Heart left ventricle (tissue), 16 donors: ENCODE results near the gene PARP15. TPM values are rescaled to one million over a fixed set of nuclear protein-coding genes. Genes with fewer than 3 reads are reported as not detected.
A peak's percentile ranks its signal among the peaks of the same experiment; 100 is the strongest.

Experiments
- ATAC-seq, 4 donors: fragments of 200-7000 bp; cut with Tn5 transposase; one replicate each; pipeline ENCODE4 v1.9.1; 2020 to 2022; ENCODE audit warnings: moderate library complexity in 4 of 4, mild to moderate bottlenecking in 3 of 4, moderate number of reproducible peaks in 1 of 4
- DNase-seq, 5 donors: peaks; one replicate each; pipeline ENCODE4 v3.0.0-alpha.2; 2020
- H3K27ac ChIP-seq, 12 donors: fragments of 200-600 bp; sonication (generic) in 4 of 12; one replicate each; pipeline versions ENCODE4 v1.5.0 to v1.8.0; 2016 to 2022; ENCODE audit warnings: mild to moderate bottlenecking in 2 of 12
- H3K27me3 ChIP-seq, 9 donors: fragments of 200-600 bp; sonication (generic) in 2 of 9; one replicate each; pipeline versions ENCODE4 v1.5.1 to v1.8.0; 2016 to 2022; ENCODE audit warnings: mild to moderate bottlenecking in 3 of 9
- H3K36me3 ChIP-seq, 9 donors: fragments of 200-600 bp; sonication (generic) in 2 of 9; one replicate each; pipeline versions ENCODE4 v1.5.0 to v1.8.0; 2018 to 2022; ENCODE audit warnings: mild to moderate bottlenecking in 2 of 9
- H3K4me1 ChIP-seq, 12 donors: fragments of 200-600 bp; sonication (generic) in 4 of 12; one replicate each; pipeline versions ENCODE4 v1.5.0 to v1.8.0; 2016 to 2022; ENCODE audit warnings: mild to moderate bottlenecking in 3 of 12
- H3K4me3 ChIP-seq, 12 donors: fragments of 200-600 bp; sonication (generic) in 4 of 12; one replicate each; pipeline versions ENCODE4 v1.5.0 to v1.8.0; 2017 to 2022; ENCODE audit warnings: mild to moderate bottlenecking in 9 of 12, moderate library complexity in 4 of 12
- H3K9me3 ChIP-seq, 12 donors: fragments of 200-600 bp; sonication (generic) in 4 of 12; one replicate each; pipeline versions ENCODE4 v1.5.0 to v1.8.0; 2016 to 2022; ENCODE audit warnings: mild to moderate bottlenecking in 1 of 12
- POLR2A ChIP-seq, 2 donors: fragments of 450-650 bp; IDR thresholded peaks; one replicate each; pipeline ENCODE4 v1.6.1; 2017; ENCODE audit warnings: antibody characterized with exemption in 2 of 2, mild to moderate bottlenecking in 2 of 2, moderate library complexity in 2 of 2
- WGBS, 4 donors: extraction: QIAGEN DNeasy Blood & Tissue Kit in 2 of 4; methylation state at CpG; one replicate each; pipeline versions ENCODE4 v1.1.5 to v1.1.7; 2013 to 2018; 5-methylcytosine and 5-hydroxymethylcytosine counted together
- intact Hi-C, 10 donors: fragments of 100-400 bp; cut with DNase I; formaldehyde crosslinking; loops; one replicate each; pipeline versions ENCODE4 v1.11.1 to v1.14.2; 2022
- polyA plus RNA-seq, 2 donors: library from polyadenylated mRNA; stranded (reverse); fragments of 200-250 nt; gene quantifications; one replicate each; pipeline ENCODE4 v1.2.3, GENCODE V29; 2013
- total RNA-seq, 9 donors: library from RNA; depleted of rRNA in 2 of 9; stranded (reverse); fragments of >200 nt in 2 of 9; fragmentation: NEBNext Ultra II Directional in 3 of 9; extraction: Animal tissue kit (Norgen Biotek cat#: 25700) in 3 of 9; gene quantifications; one replicate each; pipeline versions ENCODE4 v1.1.0 to v1.2.4, GENCODE V29; 2016 to 2023
- TF ChIP-seq, protein P1 (sequence below), 12 donors: fragments of 200-600 bp; sonication (generic) in 4 of 12; IDR thresholded peaks; one replicate each; pipeline versions ENCODE4 v1.5.0 to v1.8.0; 2018 to 2022; ENCODE audit warnings: antibody characterized with exemption in 12 of 12, mild to moderate bottlenecking in 5 of 12
- donor health status: ischemic (EF 13 %, LVEDD 7.1; RV severe dilation, severe dysfunction).
- donor health status: healthy with polysubstance abuse.
- donor health status: DM: no; HTN: yes; CAD: no.
- donor health status: DM: no; HTN: no; CAD: no.
- donor health status: ischemic (EF 25% LVEDD 6.9; RV normal size, moderate dysfunction).
- donor health status: ischemic (EF 25% LVEDD 5.7; RV mildly dilated, moderate dysfunction).
- donor health status: healthy.
- donor health status: DM: yes; HTN: yes; CAD: no.
- donor health status: ischemic (EF 35%, LVEDD 5.7; RV mildly dilated, moderate dysfunction).
- donor health status: nonischemic (EF 11% LVEDD 7.7; RV severe dilation, severe dysfunction).
- donor health status: DM: yes; HTN: yes; CAD: no.
- donor health status: PGD.
- donor health status: ischemic (EF 29% LVEDD 5.4; RV normal size, mild dysfunction).
- donor health status: nonischemic (EF 23%, LVEDD 6.1; RV moderate dilation, normal function).

The PARP15 gene
- total and polyA plus RNA-seq, 11 donors, result 0.21 to 2.9 (median 0.67) TPM

- H3K36me3 ChIP-seq, result peaks cover 0 to 100% (median 97%) of the 10 kb centered on the region in 9 donors
- no peaks in the 10 kb centered on the region for H3K9me3 ChIP-seq
- TF ChIP-seq, protein P1, sequence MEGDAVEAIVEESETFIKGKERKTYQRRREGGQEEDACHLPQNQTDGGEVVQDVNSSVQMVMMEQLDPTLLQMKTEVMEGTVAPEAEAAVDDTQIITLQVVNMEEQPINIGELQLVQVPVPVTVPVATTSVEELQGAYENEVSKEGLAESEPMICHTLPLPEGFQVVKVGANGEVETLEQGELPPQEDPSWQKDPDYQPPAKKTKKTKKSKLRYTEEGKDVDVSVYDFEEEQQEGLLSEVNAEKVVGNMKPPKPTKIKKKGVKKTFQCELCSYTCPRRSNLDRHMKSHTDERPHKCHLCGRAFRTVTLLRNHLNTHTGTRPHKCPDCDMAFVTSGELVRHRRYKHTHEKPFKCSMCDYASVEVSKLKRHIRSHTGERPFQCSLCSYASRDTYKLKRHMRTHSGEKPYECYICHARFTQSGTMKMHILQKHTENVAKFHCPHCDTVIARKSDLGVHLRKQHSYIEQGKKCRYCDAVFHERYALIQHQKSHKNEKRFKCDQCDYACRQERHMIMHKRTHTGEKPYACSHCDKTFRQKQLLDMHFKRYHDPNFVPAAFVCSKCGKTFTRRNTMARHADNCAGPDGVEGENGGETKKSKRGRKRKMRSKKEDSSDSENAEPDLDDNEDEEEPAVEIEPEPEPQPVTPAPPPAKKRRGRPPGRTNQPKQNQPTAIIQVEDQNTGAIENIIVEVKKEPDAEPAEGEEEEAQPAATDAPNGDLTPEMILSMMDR (IDR thresholded peaks at IDR 0.05), result no peak
- DNase-seq, result no peak
- H3K27ac ChIP-seq, result no peak overlapping the region
- ATAC-seq, result no peak
- no peaks in the 10 kb centered on the region for H3K27me3 ChIP-seq
- 76 to 85% (median 82%) methylated on average over 3 of the region's 3 CpGs for WGBS, 4 donors
- intact Hi-C loops, result no loop called here
- no peak overlapping the region for H3K4me3 ChIP-seq
- no peaks in the 10 kb centered on the region for H3K4me1 ChIP-seq
These were observed 29.4 kb upstream of the PARP15 start for GRCh38 chr3:122548076-122548475.

- TF ChIP-seq POLR2A (IDR thresholded peaks at IDR 0.05), result no peak
- TF ChIP-seq, protein P1 (IDR thresholded peaks at IDR 0.05), result no peak
- Histone ChIP-seq H3K27me3 (no peaks in the 10 kb centered on the region), H3K4me1 (no peaks in the 10 kb centered on the region), H3K27ac (no peak overlapping the region), H3K4me3 (no peak overlapping the region), H3K9me3 (no peaks in the 10 kb centered on the region), H3K36me3 (peaks cover 0 to 100% (median 97%) of the 10 kb centered on the region in 9 donors)
- WGBS, 4 donors, result 90 to 97% (median 92%) methylated on average over 1 of the region's 1 CpG
- DNase-seq (no peak), ATAC-seq (no peak)
- intact Hi-C loops, result no loop called here
These were observed 28.8 kb upstream of the PARP15 start for GRCh38 chr3:122548619-122549018.

DNA sequence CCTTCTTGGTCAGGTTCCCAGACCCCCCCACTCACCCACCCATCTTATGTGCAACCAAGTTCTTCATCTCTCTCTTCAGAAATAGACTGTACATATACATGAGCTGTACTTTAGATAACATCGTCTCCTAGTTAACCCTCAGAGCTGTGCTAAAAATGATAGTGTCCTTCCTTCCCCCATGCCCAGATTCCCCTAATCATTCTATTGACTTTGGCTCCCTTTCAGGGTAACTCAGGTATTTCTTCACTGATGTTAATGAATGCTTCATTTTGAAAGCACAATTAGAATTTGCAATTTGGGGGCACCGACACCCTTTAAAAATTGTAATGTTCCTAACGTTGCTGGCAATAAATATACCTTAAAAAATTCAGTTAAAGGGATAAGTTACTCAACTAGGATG lies 24.3 kb upstream of the PARP15 start:
- ATAC-seq (no peak), DNase-seq (no peak)
- H3K4me3 ChIP-seq, result no peak overlapping the region
- intact Hi-C loops, result loop anchor here in 1 of 10 donors (10.0 kb wide), 1 partner anchor 88 kb away; no protein-coding TSS in a partner anchor
- peaks cover 0 to 100% (median 98%) of the 10 kb centered on the region in 9 donors for H3K36me3 ChIP-seq
- 62 to 77% (median 67%) methylated on average over 3 of the region's 3 CpGs for WGBS, 4 donors
- H3K27me3 ChIP-seq, result no peaks in the 10 kb centered on the region
- TF ChIP-seq, protein P1 (IDR thresholded peaks at IDR 0.05), result no peak
- TF ChIP-seq POLR2A (IDR thresholded peaks at IDR 0.05), result no peak
- no peak overlapping the region for H3K27ac ChIP-seq
- H3K9me3 ChIP-seq, result no peaks in the 10 kb centered on the region
- peaks cover 0 to 13% (median 2%) of the 10 kb centered on the region in 12 donors for H3K4me1 ChIP-seq

GRCh38 chr3:122555275-122556071 lies 22.0 kb upstream of the PARP15 start:
- no peak overlapping the region for H3K4me3 ChIP-seq
- peaks cover 0 to 16% (median 3%) of the 10 kb centered on the region in 12 donors for H3K4me1 ChIP-seq
- TF ChIP-seq, protein P1 (IDR thresholded peaks at IDR 0.05), result no peak
- TF ChIP-seq POLR2A (IDR thresholded peaks at IDR 0.05), result no peak
- intact Hi-C loops, result loop anchor here in 2 of 10 donors (5.0 to 10.0 kb wide), 2 partner anchors 91 to 122 kb away; no protein-coding TSS in a partner anchor
- H3K27ac ChIP-seq, result peak overlapping the region in 1 of 12 donors; percentile 3
- DNase-seq (peak in 1 of 5 donors; percentile 28), ATAC-seq (peak; percentile 46 to 74 (median 60))
- 80 to 87% (median 83%) methylated on average over 6 of the region's 6 CpGs for WGBS, 4 donors
- H3K27me3 ChIP-seq, result no peaks in the 10 kb centered on the region
- no peaks in the 10 kb centered on the region for H3K9me3 ChIP-seq
- H3K36me3 ChIP-seq, result peaks cover 0 to 94% (median 89%) of the 10 kb centered on the region in 9 donors
